HG03571 (cell line): ENCODE data around the gene NPAT.
"Not testable (repeated sequence)": the region's sequence is repeated elsewhere in the genome, so short reads cannot be mapped to it uniquely, and the experiment has no call there.

Experiments
- ATAC-seq: cut with Tn5 transposase; IDR thresholded peaks from one replicate; pipeline ENCODE4 v1.9.1; 2021; ENCODE audit not compliant: unreplicated experiment

The NPAT gene

DNA sequence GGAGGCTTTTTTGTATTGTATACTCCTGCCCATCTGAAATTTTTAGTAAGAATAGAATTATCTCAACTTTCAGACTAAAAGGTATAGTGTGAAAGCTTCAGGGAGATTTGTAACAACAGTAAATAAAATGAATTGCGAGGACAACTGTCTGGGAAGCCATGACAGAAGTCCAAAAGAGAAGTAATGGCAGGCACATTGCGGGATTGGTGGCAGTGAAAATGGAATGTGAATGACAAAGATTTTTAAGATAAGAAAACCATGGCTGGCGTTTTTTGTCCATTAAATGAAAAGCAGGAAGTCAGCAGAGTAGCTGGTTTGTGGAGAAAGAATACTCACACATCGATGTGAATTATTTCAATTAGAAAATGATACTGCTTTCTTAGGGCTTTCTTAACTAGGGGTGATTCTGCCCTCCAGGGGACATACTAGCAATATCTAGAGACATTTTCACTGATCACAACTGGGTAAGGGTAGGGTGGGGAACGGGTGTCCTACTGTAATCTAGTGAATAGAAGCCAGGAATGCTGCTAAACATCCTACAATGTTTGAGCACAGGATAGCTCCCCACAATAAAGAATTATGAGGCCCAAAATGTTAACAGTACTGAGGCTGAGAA is 1.6 kb downstream of the NPAT start:
- no peak for ATAC-seq

DNA sequence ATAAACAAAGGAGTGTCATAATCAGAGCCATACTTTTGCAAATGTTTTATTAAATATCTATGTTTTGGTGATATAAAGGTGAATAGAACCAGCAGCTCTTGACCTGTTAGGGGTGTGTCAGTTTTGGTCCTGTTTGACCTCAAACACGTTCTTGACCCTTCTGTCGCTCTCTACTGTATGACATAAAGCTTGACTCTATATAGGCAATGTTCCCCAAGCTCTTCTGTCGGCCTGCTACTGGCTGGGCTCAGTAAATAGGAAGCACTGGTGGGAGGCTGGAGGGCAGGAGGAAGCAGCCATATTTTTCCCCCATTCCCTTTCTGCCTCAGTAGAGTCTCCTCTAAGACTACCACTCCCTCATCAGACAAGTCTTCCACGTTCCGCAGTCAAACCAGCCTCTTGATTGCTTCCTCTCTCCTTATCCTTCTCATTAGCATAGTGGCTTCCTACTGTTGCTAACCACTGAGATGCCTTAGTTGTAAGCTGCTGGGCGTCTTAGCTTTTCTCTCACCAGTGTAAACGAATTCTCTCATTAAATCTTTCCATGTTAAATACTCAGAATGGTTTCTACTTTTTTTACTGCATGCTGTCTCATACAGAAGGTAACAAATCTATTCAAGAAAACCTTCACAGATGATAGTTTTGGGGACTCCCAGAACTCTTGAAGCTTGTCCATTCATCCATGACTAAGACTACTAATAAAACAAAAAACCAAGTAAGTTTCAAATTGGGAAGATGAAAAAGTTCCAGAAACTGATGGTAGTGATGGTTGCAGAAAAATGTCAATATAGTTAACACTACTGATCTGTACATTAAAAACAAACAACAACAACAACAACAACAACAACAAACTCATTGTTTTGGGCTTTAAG is 3.3 kb downstream of the NPAT start:
- ATAC-seq, result no peak

DNA sequence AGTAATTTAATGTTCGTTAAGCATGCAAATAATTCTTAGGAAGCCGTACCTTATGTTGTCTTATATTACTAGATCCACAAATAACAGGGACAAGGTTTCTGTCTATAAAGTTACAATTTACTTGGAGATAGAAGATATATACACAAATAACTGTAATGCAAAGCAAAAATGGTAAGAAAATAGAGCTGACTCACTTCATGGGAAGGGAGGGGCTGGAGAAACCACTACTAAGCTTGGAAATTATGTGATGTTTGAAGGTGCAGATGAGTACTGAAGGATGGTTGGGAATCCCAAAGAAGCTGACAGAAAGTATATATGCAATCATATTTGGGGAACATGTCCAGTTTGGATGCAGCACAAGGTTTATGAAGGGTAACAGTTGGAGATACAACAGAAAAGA is 4.0 kb downstream of the NPAT start:
- ATAC-seq, result no peak

DNA sequence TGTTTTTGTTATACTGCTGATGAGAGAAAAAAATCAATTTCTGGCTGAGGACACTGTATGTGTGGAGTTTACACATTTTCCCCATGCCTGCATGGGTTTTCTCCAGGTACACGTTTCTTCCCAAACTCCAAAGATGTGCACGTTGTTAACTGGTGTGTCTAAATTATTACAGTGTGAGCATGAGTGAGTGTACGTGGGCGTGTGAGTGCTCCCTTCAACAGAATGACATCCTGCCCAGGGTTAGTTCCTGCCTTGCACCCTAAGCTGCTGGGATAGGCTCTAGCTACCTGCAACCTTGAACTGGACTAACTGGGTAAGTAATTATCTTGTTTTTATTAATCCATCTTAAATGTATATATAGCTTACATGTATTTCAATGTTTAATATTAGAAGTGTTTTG is 5.5 kb downstream of the NPAT start:
- no peak for ATAC-seq

DNA sequence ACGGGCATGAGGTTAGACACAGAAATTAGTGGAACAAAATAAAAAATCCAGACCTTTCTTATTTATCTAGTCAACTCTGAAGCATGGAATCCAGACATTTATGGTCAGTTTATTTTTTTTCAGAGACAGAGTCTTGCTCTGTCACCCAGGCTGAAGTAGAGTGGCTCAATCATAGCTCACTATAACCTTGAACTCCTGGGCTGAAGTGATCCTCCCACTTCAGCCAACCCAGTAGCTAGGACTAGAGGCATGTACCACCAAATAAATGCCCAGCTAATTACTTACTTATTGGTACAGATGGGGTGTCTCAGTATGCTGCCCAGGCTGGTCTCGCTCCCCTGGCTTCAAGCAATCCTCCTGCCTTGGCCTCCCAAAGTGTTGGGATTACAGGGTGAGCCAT is 8.7 kb downstream of the NPAT start:
- no peak for ATAC-seq

DNA sequence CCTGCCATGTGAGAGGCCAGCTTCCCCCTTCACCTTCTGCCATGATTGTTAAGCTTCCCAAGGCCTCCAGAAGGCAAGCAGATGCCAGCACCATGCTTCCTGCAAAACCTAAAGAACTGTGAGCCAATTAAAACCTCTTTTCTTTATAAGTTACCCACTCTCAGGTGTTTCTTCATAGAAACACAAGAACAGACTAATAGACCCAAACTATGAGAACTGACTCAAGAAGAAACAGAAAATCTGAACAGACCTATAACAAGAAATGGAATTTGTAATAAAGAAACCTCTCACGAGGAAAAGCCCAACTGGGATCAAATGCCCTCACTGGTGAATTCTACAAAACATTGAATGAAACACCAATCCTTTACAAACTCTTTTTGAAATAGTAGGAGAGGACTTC is 12.0 kb downstream of the NPAT start:
- no peak for ATAC-seq

DNA sequence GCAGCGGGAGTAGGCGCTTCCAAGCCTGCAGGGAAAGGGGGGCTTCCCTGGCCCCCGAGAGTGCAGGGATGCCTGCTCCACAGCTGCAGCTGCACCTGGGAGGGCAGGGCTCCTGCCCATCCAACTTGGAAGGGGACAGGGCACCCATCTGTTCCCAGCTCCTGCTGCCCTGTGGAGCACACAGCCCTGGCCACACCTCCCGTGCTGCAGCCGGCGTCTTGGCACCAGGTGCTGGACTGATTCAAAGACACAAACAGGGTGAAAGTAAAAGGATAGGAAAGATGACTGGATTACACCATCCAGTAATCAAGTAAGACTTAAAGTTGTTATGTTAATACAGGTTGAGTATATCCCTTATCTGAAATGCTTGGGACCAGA is 14.8 kb downstream of the NPAT start:
- ATAC-seq, result no peak

DNA sequence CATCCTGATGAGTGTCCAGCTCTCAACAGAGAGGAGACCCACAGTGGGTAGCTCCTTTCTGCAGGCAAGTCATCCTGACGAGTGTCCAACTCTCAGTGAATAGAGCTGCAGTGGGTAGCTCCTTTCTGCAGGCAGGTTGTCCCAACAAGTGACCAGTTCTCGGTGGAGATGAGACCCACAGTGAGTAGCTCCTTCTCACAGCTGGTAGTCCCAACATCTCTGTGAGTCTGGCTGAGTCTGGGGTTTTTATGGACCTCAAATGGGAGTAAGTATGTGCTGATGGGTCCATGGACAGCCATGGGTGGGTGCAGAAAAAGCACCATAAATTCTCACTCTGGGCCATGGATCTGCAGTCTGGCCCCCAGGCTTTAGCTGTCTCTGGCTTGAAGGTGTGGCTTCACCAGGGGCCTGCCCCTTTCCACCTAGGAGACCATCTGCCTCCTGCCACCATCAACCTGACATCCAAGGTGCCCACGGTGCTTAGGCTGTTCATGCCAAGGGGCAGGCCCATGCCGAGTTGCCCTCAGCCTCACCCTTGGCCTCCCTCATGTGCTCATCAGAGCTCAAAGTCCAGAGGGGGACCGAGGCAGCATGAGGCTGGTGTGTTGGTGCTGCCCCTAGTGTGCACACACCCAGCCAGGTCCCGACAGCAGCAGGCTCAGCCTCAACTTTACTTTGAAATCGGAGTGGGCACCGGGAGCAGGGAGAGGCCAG is 15.3 kb downstream of the NPAT start:
- ATAC-seq, result no peak

DNA sequence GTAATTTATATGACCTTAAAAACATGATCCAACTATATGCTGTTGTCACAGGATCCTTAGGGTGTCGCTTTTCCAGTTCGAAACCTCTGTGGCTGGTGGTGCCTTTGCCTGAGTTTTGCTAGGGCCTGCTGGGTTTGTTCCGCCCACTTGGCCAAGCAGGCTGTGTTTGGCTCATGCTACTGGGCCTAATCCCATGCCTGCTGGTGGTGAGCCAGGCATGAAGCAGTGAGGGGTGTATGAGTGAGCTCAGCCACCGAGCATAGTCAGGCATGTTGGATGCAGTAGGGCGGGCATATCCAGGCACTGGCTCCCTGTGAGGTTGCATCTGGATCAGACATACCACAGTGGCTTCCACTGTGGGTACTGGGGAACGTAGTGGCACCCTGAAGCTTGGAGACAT is 16.3 kb downstream of the NPAT start:
- ATAC-seq, result no peak

DNA sequence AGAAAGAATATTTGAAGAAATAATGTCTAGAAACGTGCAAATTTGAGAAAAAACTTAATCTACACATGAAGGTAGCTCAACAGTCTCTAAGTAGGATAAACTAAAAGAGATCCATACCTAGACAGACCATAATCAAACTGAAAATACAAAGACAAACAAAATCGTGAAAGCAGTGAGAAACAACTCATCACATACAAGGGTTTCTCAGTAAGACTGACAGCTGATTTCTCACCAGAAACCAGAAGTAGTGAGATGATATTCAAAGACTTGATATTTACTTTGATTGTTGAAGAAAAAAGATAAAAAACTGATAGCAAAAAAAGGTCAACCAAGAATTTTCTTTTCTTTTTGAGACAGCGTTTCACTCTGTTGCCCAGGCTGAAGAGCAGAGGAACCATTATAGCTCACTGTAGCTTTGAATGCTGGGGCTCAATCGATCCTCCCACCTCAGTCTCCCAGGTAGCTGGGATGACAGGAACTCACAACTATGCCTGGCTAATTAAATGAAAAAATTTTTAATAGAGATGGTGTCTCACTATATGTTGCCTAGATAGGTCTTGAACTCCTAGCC is 17.4 kb downstream of the NPAT start:
- no peak for ATAC-seq

DNA sequence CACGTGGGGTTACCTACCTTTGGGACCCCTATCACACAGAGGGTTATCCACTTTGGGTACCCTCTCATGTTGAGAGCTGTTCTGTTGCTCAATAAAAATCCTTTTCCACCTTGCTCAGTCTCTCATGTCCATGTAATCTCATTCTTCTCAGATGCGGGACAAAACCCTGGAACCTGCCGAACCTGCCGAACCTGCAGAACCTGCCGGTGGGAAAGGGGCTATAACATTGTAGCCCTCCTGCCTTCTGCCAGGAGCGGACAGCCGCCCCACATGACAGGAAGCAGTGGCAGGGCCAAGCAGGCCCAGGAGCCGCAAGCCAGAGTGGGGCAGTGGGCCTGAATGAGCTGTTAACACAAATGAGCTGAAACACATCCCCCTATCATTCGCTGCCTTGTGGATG is 18.1 kb downstream of the NPAT start:
- ATAC-seq, result no peak

DNA sequence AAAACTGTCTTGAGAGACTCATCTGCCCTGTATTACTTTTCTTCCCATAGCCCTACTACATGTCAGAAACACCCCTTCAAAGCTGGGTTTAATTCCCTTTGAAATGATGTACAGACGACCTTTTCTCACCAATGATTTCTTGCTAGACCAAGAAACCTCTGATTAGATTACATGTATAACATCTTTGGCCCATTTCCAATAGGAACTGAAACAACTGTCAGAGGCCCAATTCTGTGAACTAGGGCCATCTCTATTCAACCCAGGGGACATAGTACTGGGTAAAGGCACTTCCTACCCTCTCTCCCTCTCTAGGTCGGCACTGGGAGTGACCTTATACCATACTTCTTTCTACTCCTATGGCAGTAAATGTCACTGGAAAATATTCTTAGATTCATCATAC is 19.4 kb downstream of the NPAT start:
- no peak for ATAC-seq

DNA sequence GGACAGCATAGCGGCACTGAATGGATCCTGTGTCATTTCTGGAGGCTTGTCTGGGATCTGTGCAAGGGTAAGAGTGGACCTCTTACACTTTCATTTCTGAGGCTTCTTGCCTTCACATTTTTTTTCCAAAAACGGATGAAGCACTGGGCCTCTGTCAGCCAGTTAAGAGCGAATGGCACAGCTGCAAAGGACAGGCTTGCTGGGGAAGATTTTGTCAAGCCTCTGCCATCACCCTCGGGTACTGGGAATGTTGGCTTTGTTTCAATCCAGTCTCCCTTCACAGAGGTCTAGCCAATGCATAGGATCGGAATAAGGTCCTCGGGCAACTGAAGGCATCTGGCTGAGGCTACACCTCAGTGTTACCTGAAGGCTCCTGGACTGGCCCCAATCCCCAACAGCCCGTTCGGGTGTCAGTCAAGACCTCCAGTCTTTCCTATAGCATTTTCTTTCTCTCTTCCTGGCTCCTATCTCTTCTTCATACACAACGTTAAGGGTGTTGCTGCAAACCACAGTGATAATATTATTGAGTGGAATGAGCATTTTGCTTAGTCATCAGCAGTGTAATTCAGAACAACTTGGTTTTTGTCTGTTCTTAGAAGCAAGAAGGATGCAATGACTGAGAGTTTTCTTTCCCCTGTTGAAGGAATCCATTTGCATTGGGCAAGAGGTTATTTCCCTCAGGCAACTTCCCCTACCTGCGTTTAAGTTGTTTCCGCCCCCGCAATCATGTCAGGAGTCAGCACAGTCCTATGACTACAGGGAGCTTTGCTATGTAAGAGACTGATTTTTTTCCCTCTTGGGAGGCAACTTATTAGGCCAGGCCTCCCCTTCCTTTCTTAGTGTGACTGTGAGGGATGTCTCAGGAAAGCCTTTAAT is 22.8 kb downstream of the NPAT start:
- ATAC-seq, result peak; percentile 60

DNA sequence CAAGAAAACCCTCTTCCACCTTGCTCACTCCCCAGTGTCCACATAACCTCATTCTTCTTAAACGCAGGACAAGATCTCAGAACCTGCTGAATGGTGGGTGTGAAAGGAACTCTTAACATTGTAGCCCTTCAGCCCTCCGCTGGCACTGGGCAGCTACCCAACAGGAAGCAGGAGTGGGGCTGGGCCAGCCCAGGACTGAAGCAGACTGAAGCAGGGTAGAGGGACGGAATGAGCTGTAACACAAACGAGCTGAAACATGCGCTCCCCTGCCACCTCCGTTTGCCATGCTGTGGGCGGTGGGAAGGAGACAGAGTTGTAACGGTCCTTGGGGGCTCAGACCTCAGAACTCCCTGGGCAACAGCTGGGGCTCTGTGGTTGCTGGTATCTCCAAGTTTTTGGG is 23.6 kb downstream of the NPAT start:
- ATAC-seq, result no peak

DNA sequence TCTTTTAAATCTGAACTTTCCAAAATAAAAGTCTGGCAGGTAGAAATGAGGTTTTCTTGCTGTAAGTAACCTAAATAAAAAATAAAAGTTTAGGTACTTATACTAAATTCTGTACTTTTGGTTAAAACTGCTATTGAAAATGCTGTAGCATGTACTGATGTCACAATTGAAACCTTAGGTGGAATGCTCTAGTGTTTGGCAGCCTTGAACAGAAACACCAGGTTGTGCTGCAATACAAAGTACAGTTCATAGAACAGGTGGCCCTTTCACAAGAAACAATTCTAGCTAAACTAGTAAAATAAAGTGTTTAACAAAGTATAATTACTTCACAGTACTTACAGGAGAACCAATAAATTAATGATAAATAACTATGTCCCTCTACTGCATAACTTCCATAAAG is 25.1 kb downstream of the NPAT start:
- no peak for ATAC-seq

DNA sequence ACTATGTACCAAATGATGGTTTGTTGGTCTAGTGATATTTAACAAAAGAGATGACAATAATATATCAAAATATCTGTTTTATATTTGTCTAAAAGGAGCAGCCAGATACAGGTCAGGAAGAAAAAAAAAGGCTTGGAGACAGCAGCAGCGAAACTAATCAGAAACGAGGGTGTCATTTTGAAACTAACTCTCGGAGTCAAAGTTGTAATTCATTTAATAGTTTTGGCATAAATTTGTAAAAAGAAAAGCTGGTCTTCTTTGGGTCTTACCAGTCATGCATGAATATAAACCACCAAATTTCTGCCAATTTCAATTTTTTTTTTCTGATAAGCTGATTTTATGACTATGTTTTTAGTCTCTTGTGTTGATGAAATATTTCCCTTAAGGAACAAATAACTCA is 25.5 kb downstream of the NPAT start:
- no peak for ATAC-seq

DNA sequence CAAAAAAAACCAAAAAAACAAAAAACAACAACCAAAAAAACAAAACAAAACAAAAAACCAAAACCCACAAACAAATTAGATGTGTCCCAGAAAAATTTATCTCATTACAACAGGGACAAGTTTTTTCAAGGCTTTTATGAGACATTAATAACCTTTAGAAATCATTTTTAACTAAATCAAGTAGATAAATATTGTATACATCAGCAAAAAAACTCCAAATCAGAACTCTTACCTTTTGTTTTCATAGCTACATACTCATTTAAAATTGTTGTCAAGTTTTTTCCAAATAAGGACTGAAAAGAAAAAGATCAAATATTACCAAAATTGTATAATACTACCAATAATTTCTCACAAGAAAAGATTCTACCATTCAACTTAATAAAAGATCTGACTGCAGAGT is 28.7 kb downstream of the NPAT start:
- no peak for ATAC-seq

DNA sequence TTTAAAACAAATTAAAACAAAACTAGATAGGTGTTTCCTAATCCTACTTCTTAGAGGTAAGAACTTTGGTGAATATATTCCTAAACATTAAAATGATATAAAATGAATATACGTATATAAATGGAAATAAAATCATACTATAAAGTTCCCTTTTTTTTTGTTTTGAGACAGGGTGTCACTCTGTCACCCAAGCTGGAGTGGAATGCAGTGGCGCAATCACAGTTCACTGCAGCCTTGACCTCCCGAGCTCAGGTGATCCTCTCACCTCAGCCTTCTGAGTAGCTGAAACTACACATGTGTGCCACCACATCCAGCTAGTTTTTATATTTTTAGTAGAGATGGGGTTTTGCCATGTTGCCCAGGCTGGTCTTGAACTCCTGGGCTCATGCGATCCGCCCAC is 44.9 kb downstream of the NPAT start:
- no peak for ATAC-seq

DNA sequence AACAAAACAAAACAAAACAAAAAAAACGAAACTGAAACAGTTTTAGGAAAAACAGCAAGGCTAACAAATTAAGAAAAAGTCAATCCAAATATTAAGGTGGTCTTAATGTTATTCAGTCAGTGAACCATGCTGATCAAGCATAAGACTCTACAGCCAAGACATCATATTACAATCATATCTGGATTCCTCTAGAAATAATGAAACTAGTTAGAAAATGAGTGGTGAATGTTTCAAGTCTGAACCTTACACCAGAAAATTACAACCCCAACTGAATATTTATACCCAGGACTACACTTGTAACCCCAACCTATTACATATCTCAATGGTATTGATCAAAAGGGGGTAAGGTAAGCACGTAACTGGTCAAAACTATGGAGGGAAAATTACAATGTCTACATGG is 52.3 kb downstream of the NPAT start:
- no peak for ATAC-seq

DNA sequence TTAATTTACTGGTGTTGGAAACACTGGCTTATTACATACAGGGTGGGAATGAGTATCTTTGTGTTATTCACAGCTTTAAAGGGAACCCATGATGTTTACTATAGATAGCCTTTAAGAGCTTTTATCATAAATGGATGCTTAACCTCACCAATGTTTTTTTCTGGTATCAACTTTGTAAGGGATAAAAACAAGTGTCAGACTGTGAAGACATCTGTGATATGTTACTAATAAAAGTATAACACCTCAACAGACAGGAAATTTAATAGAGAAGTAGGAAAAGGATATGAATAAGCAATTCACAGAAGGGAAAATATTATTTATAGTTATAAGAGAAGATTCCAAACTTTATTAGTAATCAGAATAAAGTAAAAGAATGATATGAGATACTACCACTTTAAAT is 54.8 kb downstream of the NPAT start:
- ATAC-seq, result no peak

DNA sequence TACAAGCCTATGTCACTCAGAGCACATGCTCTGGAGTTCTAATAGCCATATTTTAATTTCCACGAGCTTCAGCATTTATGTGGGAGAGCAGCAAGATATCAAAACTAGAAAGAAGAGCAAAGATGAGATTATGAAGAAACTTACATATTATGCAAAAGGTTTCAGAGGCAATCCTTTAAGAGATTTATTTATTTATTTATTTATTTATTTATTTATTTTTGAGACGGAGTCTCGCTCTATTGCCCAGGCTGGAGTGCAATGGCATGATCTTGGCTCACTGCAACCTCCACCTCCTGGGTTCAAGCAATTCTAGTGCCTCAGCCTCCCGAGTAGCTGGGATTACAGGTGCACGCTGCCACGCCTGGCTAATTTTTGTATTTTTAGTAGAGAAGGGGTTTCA is 59.6 kb downstream of the NPAT start:
- not testable (repeated sequence) for ATAC-seq
